Measurements from ENCODE around the gene GRM2.

The GRM2 gene

GRCh38 chr3:51718547-51719409 lies 11.9 kb downstream of the GRM2 start:
- H3K9me3 ChIP-seq (ENCODE audit: control insufficient read depth in 5 of 5, low read length in 5 of 5): no peaks in the 10 kb centered on the region
- H3K4me1 ChIP-seq (ENCODE audit: control insufficient read depth in 5 of 5, insufficient read depth in 5 of 5, low read length in 5 of 5): peaks cover 0 to 5% (median 0%) of the 10 kb centered on the region in 5 donors
- no peaks in the 10 kb centered on the region for H3K36me3 ChIP-seq (ENCODE audit: control insufficient read depth in 5 of 5, insufficient read depth in 5 of 5, low read length in 5 of 5)
- no peak overlapping the region for H3K27ac ChIP-seq (ENCODE audit: low read depth, low read length)
- H3K9ac ChIP-seq (ENCODE audit: low read length in 5 of 5): no peak overlapping the region
- no peak overlapping the region for H3K4me3 ChIP-seq (ENCODE audit: low read depth in 1 of 5, low read length in 5 of 5)
- H3K27me3 ChIP-seq (ENCODE audit: control insufficient read depth in 5 of 5, insufficient read depth in 4 of 5, low read length in 5 of 5): peaks cover 0 to 11% (median 0%) of the 10 kb centered on the region in 5 donors

- no peak overlapping the region for H3K27ac ChIP-seq (ENCODE audit: low read depth, low read length)
- no peaks in the 10 kb centered on the region for H3K9me3 ChIP-seq (ENCODE audit: control insufficient read depth in 5 of 5, low read length in 5 of 5)
- H3K27me3 ChIP-seq (ENCODE audit: control insufficient read depth in 5 of 5, insufficient read depth in 4 of 5, low read length in 5 of 5): peaks cover 0 to 11% (median 0%) of the 10 kb centered on the region in 5 donors
Observed at GRCh38 chr3:51719410-51720025, 12.7 kb downstream of the GRM2 start.

GRCh38 chr3:51720292-51721061 lies 13.6 kb downstream of the GRM2 start:
- H3K36me3 ChIP-seq (ENCODE audit: control insufficient read depth in 5 of 5, insufficient read depth in 5 of 5, low read length in 5 of 5): no peaks in the 10 kb centered on the region
- H3K4me1 ChIP-seq (ENCODE audit: control insufficient read depth in 5 of 5, insufficient read depth in 5 of 5, low read length in 5 of 5): peaks cover 0 to 5% (median 0%) of the 10 kb centered on the region in 5 donors
- H3K27ac ChIP-seq (ENCODE audit: low read depth, low read length): no peak overlapping the region
- no peaks in the 10 kb centered on the region for H3K9me3 ChIP-seq (ENCODE audit: control insufficient read depth in 5 of 5, low read length in 5 of 5)
- no peak overlapping the region for H3K4me3 ChIP-seq (ENCODE audit: low read depth in 1 of 5, low read length in 5 of 5)
- no peak overlapping the region for H3K9ac ChIP-seq (ENCODE audit: low read length in 5 of 5)
- H3K27me3 ChIP-seq (ENCODE audit: control insufficient read depth in 5 of 5, insufficient read depth in 4 of 5, low read length in 5 of 5): peaks cover 0 to 11% (median 0%) of the 10 kb centered on the region in 5 donors

More at GRCh38 chr3:51719410-51720025, 12.7 kb downstream of the GRM2 start:
- H3K36me3 ChIP-seq (ENCODE audit: control insufficient read depth in 5 of 5, insufficient read depth in 5 of 5, low read length in 5 of 5): no peaks in the 10 kb centered on the region
- H3K9ac ChIP-seq (ENCODE audit: low read length in 5 of 5): no peak overlapping the region
- H3K4me1 ChIP-seq (ENCODE audit: control insufficient read depth in 5 of 5, insufficient read depth in 5 of 5, low read length in 5 of 5): peaks cover 0 to 5% (median 0%) of the 10 kb centered on the region in 5 donors
- H3K4me3 ChIP-seq (ENCODE audit: low read depth in 1 of 5, low read length in 5 of 5): no peak overlapping the region

GRCh38 chr3:51721062-51721745 lies 14.3 kb downstream of the GRM2 start:
- Histone ChIP-seq H3K9ac (ENCODE audit: low read length in 5 of 5) (no peak overlapping the region), H3K27me3 (ENCODE audit: control insufficient read depth in 5 of 5, insufficient read depth in 4 of 5, low read length in 5 of 5) (peaks cover 0 to 11% (median 0%) of the 10 kb centered on the region in 5 donors), H3K9me3 (ENCODE audit: control insufficient read depth in 5 of 5, low read length in 5 of 5) (no peaks in the 10 kb centered on the region), H3K4me3 (ENCODE audit: low read depth in 1 of 5, low read length in 5 of 5) (no peak overlapping the region), H3K36me3 (ENCODE audit: control insufficient read depth in 5 of 5, insufficient read depth in 5 of 5, low read length in 5 of 5) (no peaks in the 10 kb centered on the region), H3K4me1 (ENCODE audit: control insufficient read depth in 5 of 5, insufficient read depth in 5 of 5, low read length in 5 of 5) (peaks cover 0 to 5% (median 0%) of the 10 kb centered on the region in 5 donors), H3K27ac (ENCODE audit: low read depth, low read length) (no peak overlapping the region)

- peaks cover 0 to 4% (median 0%) of the 10 kb centered on the region in 5 donors for H3K27me3 ChIP-seq (ENCODE audit: control insufficient read depth in 5 of 5, insufficient read depth in 4 of 5, low read length in 5 of 5)
- H3K4me3 ChIP-seq (ENCODE audit: low read depth in 1 of 5, low read length in 5 of 5): no peak overlapping the region
- no peaks in the 10 kb centered on the region for H3K9me3 ChIP-seq (ENCODE audit: control insufficient read depth in 5 of 5, low read length in 5 of 5)
- peaks cover 0 to 5% (median 0%) of the 10 kb centered on the region in 5 donors for H3K4me1 ChIP-seq (ENCODE audit: control insufficient read depth in 5 of 5, insufficient read depth in 5 of 5, low read length in 5 of 5)
- H3K27ac ChIP-seq (ENCODE audit: low read depth, low read length): no peak overlapping the region
- no peaks in the 10 kb centered on the region for H3K36me3 ChIP-seq (ENCODE audit: control insufficient read depth in 5 of 5, insufficient read depth in 5 of 5, low read length in 5 of 5)
- H3K9ac ChIP-seq (ENCODE audit: low read length in 5 of 5): no peak overlapping the region
Observed at GRCh38 chr3:51722362-51722761, 15.5 kb downstream of the GRM2 start.

GRCh38 chr3:51727500-51727899 lies 20.6 kb downstream of the GRM2 start:
- Histone ChIP-seq H3K36me3 (ENCODE audit: control insufficient read depth in 5 of 5, insufficient read depth in 5 of 5, low read length in 5 of 5) (no peaks in the 10 kb centered on the region), H3K27me3 (ENCODE audit: control insufficient read depth in 5 of 5, insufficient read depth in 4 of 5, low read length in 5 of 5) (no peaks in the 10 kb centered on the region), H3K4me1 (ENCODE audit: control insufficient read depth in 5 of 5, insufficient read depth in 5 of 5, low read length in 5 of 5) (no peaks in the 10 kb centered on the region), H3K9me3 (ENCODE audit: control insufficient read depth in 5 of 5, low read length in 5 of 5) (no peaks in the 10 kb centered on the region), H3K27ac (ENCODE audit: low read depth, low read length) (no peak overlapping the region), H3K9ac (ENCODE audit: low read length in 5 of 5) (no peak overlapping the region), H3K4me3 (ENCODE audit: low read depth in 1 of 5, low read length in 5 of 5) (no peak overlapping the region)

GRCh38 chr3:51729042-51729633 lies 22.3 kb downstream of the GRM2 start:
- Histone ChIP-seq H3K36me3 (ENCODE audit: control insufficient read depth in 5 of 5, insufficient read depth in 5 of 5, low read length in 5 of 5) (no peaks in the 10 kb centered on the region), H3K9me3 (ENCODE audit: control insufficient read depth in 5 of 5, low read length in 5 of 5) (no peaks in the 10 kb centered on the region), H3K4me1 (ENCODE audit: control insufficient read depth in 5 of 5, insufficient read depth in 5 of 5, low read length in 5 of 5) (no peaks in the 10 kb centered on the region), H3K27ac (ENCODE audit: low read depth, low read length) (no peak overlapping the region), H3K4me3 (ENCODE audit: low read depth in 1 of 5, low read length in 5 of 5) (no peak overlapping the region), H3K9ac (ENCODE audit: low read length in 5 of 5) (no peak overlapping the region), H3K27me3 (ENCODE audit: control insufficient read depth in 5 of 5, insufficient read depth in 4 of 5, low read length in 5 of 5) (no peaks in the 10 kb centered on the region)

GRCh38 chr3:51733859-51734571 lies 27.1 kb downstream of the GRM2 start:
- Histone ChIP-seq H3K27me3 (ENCODE audit: control insufficient read depth in 5 of 5, insufficient read depth in 4 of 5, low read length in 5 of 5) (no peaks in the 10 kb centered on the region), H3K4me1 (ENCODE audit: control insufficient read depth in 5 of 5, insufficient read depth in 5 of 5, low read length in 5 of 5) (no peaks in the 10 kb centered on the region), H3K36me3 (ENCODE audit: control insufficient read depth in 5 of 5, insufficient read depth in 5 of 5, low read length in 5 of 5) (no peaks in the 10 kb centered on the region), H3K9ac (ENCODE audit: low read length in 5 of 5) (no peak overlapping the region), H3K4me3 (ENCODE audit: low read depth in 1 of 5, low read length in 5 of 5) (no peak overlapping the region), H3K9me3 (ENCODE audit: control insufficient read depth in 5 of 5, low read length in 5 of 5) (no peaks in the 10 kb centered on the region), H3K27ac (ENCODE audit: low read depth, low read length) (no peak overlapping the region)

GRCh38 chr3:51734572-51734907 lies 27.7 kb downstream of the GRM2 start:
- Histone ChIP-seq H3K9me3 (ENCODE audit: control insufficient read depth in 5 of 5, low read length in 5 of 5) (no peaks in the 10 kb centered on the region), H3K4me3 (ENCODE audit: low read depth in 1 of 5, low read length in 5 of 5) (no peak overlapping the region), H3K27ac (ENCODE audit: low read depth, low read length) (no peak overlapping the region), H3K36me3 (ENCODE audit: control insufficient read depth in 5 of 5, insufficient read depth in 5 of 5, low read length in 5 of 5) (no peaks in the 10 kb centered on the region), H3K4me1 (ENCODE audit: control insufficient read depth in 5 of 5, insufficient read depth in 5 of 5, low read length in 5 of 5) (peaks cover 0 to 4% (median 0%) of the 10 kb centered on the region in 5 donors), H3K27me3 (ENCODE audit: control insufficient read depth in 5 of 5, insufficient read depth in 4 of 5, low read length in 5 of 5) (no peaks in the 10 kb centered on the region), H3K9ac (ENCODE audit: low read length in 5 of 5) (no peak overlapping the region)
